ENCODE data around the gene PRKAR2B.

The PRKAR2B gene

GRCh38 chr7:107196834-107197610 lies 152.5 kb downstream of the PRKAR2B start:
- DNase-seq, result no peak

GRCh38 chr7:107201795-107202450 lies 157.4 kb downstream of the PRKAR2B start:
- DNase-seq, result no peak

- DNase-seq, result no peak
Observed at GRCh38 chr7:107203607-107204006, 159.1 kb downstream of the PRKAR2B start.

GRCh38 chr7:107206136-107206535 lies 161.6 kb downstream of the PRKAR2B start:
- DNase-seq, result no peak

- DNase-seq, result no peak
Observed at GRCh38 chr7:107206706-107207105, 162.2 kb downstream of the PRKAR2B start.

GRCh38 chr7:107207459-107207858 lies 163.0 kb downstream of the PRKAR2B start:
- DNase-seq, result no peak

- no peak for DNase-seq
Observed at GRCh38 chr7:107208024-107208521, 163.6 kb downstream of the PRKAR2B start.

GRCh38 chr7:107208563-107208962 lies 164.1 kb downstream of the PRKAR2B start:
- DNase-seq, result no peak

- no peak for DNase-seq
Observed at GRCh38 chr7:107209565-107209964, 165.1 kb downstream of the PRKAR2B start.

- DNase-seq, result no peak
Observed at GRCh38 chr7:107210400-107210799, 165.9 kb downstream of the PRKAR2B start.

Measured in activated naive CD4-positive, alpha-beta T cell (primary cell).